Nephron (organoid): ENCODE measurements around the gene TUT4.

Experiments
- H3K27ac Mint-ChIP-seq, 3 experiments: 2 replicates each; pipeline ENCODE4 v1.8.0; 2020; ENCODE audit warnings: mixed read lengths in 3 of 3, mild to moderate bottlenecking in 2 of 3, moderate library complexity in 1 of 3
- H3K27me3 Mint-ChIP-seq: 2 replicates; pipeline ENCODE4 v1.8.0; 2021; ENCODE audit warnings: low read depth, mild to moderate bottlenecking, moderate library complexity, mixed read lengths
- H3K36me3 Mint-ChIP-seq: 2 replicates; pipeline ENCODE4 v1.8.0; 2020; ENCODE audit warnings: low read depth, mixed read lengths
- H3K4me1 Mint-ChIP-seq: 2 replicates; pipeline ENCODE4 v1.8.0; 2020; ENCODE audit warnings: mixed read lengths
- H3K4me3 Mint-ChIP-seq, 3 experiments: 2 replicates each; pipeline ENCODE4 v1.8.0; 2020; ENCODE audit warnings: mild to moderate bottlenecking in 3 of 3, mixed read lengths in 3 of 3, moderate library complexity in 2 of 3
- H3K9me3 Mint-ChIP-seq: 2 replicates; pipeline ENCODE4 v1.8.0; 2020; ENCODE audit warnings: mixed read lengths
- CTCF ChIP-seq, 3 experiments: fragments of 200-600 bp; sonication (generic); IDR thresholded peaks; one replicate each; pipeline ENCODE4 v1.5.0; 2021; ENCODE audit warnings: antibody characterized with exemption in 3 of 3; ENCODE audit not compliant: unreplicated experiment in 3 of 3

The TUT4 gene

GRCh38 chr1:52474807-52475206, 78.1 kb downstream of the TUT4 start:
- no peaks in the 10 kb centered on the region for H3K9me3 Mint-ChIP-seq
- TF ChIP-seq CTCF (IDR thresholded peaks at IDR 0.05; ENCODE audit: unreplicated experiment in 3 of 3) = no peak
- no peak overlapping the region for H3K4me3 Mint-ChIP-seq
- no peaks in the 10 kb centered on the region for H3K27me3 Mint-ChIP-seq
- H3K4me1 Mint-ChIP-seq = no peaks in the 10 kb centered on the region
- no peak overlapping the region for H3K27ac Mint-ChIP-seq
- peaks cover 46% of the 10 kb centered on the region for H3K36me3 Mint-ChIP-seq

- H3K9me3 Mint-ChIP-seq = no peaks in the 10 kb centered on the region
These were observed 79.9 kb downstream of the TUT4 start for GRCh38 chr1:52473039-52473438.

GRCh38 chr1:52472384-52472783, 80.5 kb downstream of the TUT4 start:
- H3K36me3 Mint-ChIP-seq = peaks cover 63% of the 10 kb centered on the region
- no peaks in the 10 kb centered on the region for H3K9me3 Mint-ChIP-seq
- no peaks in the 10 kb centered on the region for H3K4me1 Mint-ChIP-seq
- no peak overlapping the region for H3K27ac Mint-ChIP-seq
- TF ChIP-seq CTCF (IDR thresholded peaks at IDR 0.05; ENCODE audit: unreplicated experiment in 3 of 3) = no peak
- no peaks in the 10 kb centered on the region for H3K27me3 Mint-ChIP-seq
- H3K4me3 Mint-ChIP-seq = no peak overlapping the region

More at GRCh38 chr1:52473039-52473438, 79.9 kb downstream of the TUT4 start:
- no peak overlapping the region for H3K4me3 Mint-ChIP-seq
- H3K27ac Mint-ChIP-seq = no peak overlapping the region
- no peaks in the 10 kb centered on the region for H3K27me3 Mint-ChIP-seq
- no peak for TF ChIP-seq CTCF (IDR thresholded peaks at IDR 0.05; ENCODE audit: unreplicated experiment in 3 of 3)
- no peaks in the 10 kb centered on the region for H3K4me1 Mint-ChIP-seq
- H3K36me3 Mint-ChIP-seq = peaks cover 59% of the 10 kb centered on the region

- Mint-ChIP-seq H3K27me3 (no peaks in the 10 kb centered on the region), H3K4me1 (no peaks in the 10 kb centered on the region), H3K36me3 (peaks cover 62% of the 10 kb centered on the region), H3K4me3 (no peak overlapping the region), H3K27ac (no peak overlapping the region), H3K9me3 (no peaks in the 10 kb centered on the region)
- TF ChIP-seq CTCF (IDR thresholded peaks at IDR 0.05; ENCODE audit: unreplicated experiment in 3 of 3) = no peak
These were observed 83.8 kb downstream of the TUT4 start for GRCh38 chr1:52469108-52469507.

GRCh38 chr1:52463891-52464290, 89.0 kb downstream of the TUT4 start:
- no peaks in the 10 kb centered on the region for H3K4me1 Mint-ChIP-seq
- no peaks in the 10 kb centered on the region for H3K27me3 Mint-ChIP-seq
- no peak overlapping the region for H3K27ac Mint-ChIP-seq
- peaks cover 41% of the 10 kb centered on the region for H3K36me3 Mint-ChIP-seq
- no peak for TF ChIP-seq CTCF (IDR thresholded peaks at IDR 0.05; ENCODE audit: unreplicated experiment in 3 of 3)
- no peaks in the 10 kb centered on the region for H3K9me3 Mint-ChIP-seq
- no peak overlapping the region for H3K4me3 Mint-ChIP-seq

GRCh38 chr1:52461821-52462220, 91.1 kb downstream of the TUT4 start:
- Mint-ChIP-seq H3K4me1 (no peaks in the 10 kb centered on the region), H3K36me3 (peaks cover 43% of the 10 kb centered on the region), H3K27me3 (no peaks in the 10 kb centered on the region), H3K9me3 (no peaks in the 10 kb centered on the region), H3K4me3 (no peak overlapping the region), H3K27ac (no peak overlapping the region)
- TF ChIP-seq CTCF (IDR thresholded peaks at IDR 0.05; ENCODE audit: unreplicated experiment in 3 of 3) = no peak
